ELF-1 (cell line): ENCODE data around the gene ARHGAP31.
"Not testable (repeated sequence)": the region's sequence is repeated elsewhere in the genome, so short reads cannot be mapped to it uniquely, and the experiment has no call there.

Source experiments
- DNase-seq: peaks from one replicate; pipeline ENCODE4 v3.0.0-alpha.2; 2016; ENCODE audit warnings: low read depth, low spot score

Gene ARHGAP31

GRCh38 chr3:119322021-119322834 is 28.0 kb downstream of the ARHGAP31 start:
- DNase-seq, result peak; percentile 51

- DNase-seq, result peak; percentile 84
Measured at GRCh38 chr3:119322835-119323722, 28.9 kb downstream of the ARHGAP31 start.

- no peak for DNase-seq
Measured at GRCh38 chr3:119323723-119324085, 29.5 kb downstream of the ARHGAP31 start.

- DNase-seq, result no peak
Measured at GRCh38 chr3:119324899-119325298, 30.7 kb downstream of the ARHGAP31 start.

- DNase-seq, result no peak
Measured at GRCh38 chr3:119326976-119327375, 32.8 kb downstream of the ARHGAP31 start.

- DNase-seq, result no peak
Measured at GRCh38 chr3:119329551-119329950, 35.4 kb downstream of the ARHGAP31 start.

- no peak for DNase-seq
Measured at GRCh38 chr3:119330181-119330580, 36.0 kb downstream of the ARHGAP31 start.

- DNase-seq, result no peak
Measured at GRCh38 chr3:119330858-119331257, 36.7 kb downstream of the ARHGAP31 start.

GRCh38 chr3:119331661-119332060 is 37.5 kb downstream of the ARHGAP31 start:
- no peak for DNase-seq

- DNase-seq, result no peak
Measured at GRCh38 chr3:119333773-119334509, 39.8 kb downstream of the ARHGAP31 start.

- DNase-seq, result no peak
Measured at GRCh38 chr3:119336823-119337222, 42.6 kb downstream of the ARHGAP31 start.

- not testable (repeated sequence) for DNase-seq
Measured at GRCh38 chr3:119337407-119337806, 43.2 kb downstream of the ARHGAP31 start.

GRCh38 chr3:119338754-119339153 is 44.6 kb downstream of the ARHGAP31 start:
- DNase-seq, result no peak

- DNase-seq, result no peak
Measured at GRCh38 chr3:119340014-119340413, 45.8 kb downstream of the ARHGAP31 start.

GRCh38 chr3:119340446-119340845 is 46.3 kb downstream of the ARHGAP31 start:
- no peak for DNase-seq

- DNase-seq, result no peak
Measured at GRCh38 chr3:119342176-119342575, 48.0 kb downstream of the ARHGAP31 start.

GRCh38 chr3:119343719-119344118 is 49.5 kb downstream of the ARHGAP31 start:
- DNase-seq, result no peak

GRCh38 chr3:119346076-119346496 is 51.9 kb downstream of the ARHGAP31 start:
- peak; percentile 33 for DNase-seq

GRCh38 chr3:119347036-119347435 is 52.9 kb downstream of the ARHGAP31 start:
- DNase-seq, result no peak

GRCh38 chr3:119349354-119350041 is 55.3 kb downstream of the ARHGAP31 start:
- DNase-seq, result peak; percentile 91

- peak; percentile 59 for DNase-seq
Measured at GRCh38 chr3:119350114-119350513, 55.9 kb downstream of the ARHGAP31 start.
